BLaER1 treated with 17β-estradiol and CSF1 and Interleukin-3, amounts not matched to agents 10 nM and 100 nM (cell line): ENCODE measurements around the gene KCNC3.
A peak's percentile ranks its signal among the peaks of the same experiment; 100 is the strongest.

Experiments
- H3K27ac ChIP-seq, 11 experiments: shearing (Covaris generic); formaldehyde crosslinking; 2 replicates each; pipeline ENCODE4 v1.8.1; 2022
- H3K27me3 ChIP-seq, 11 experiments: shearing (Covaris generic); formaldehyde crosslinking; 2 replicates each; pipeline ENCODE4 v1.8.1; 2022
- H3K36me3 ChIP-seq, 11 experiments: shearing (Covaris generic); formaldehyde crosslinking; 2 replicates each; pipeline ENCODE4 v1.8.1; 2022
- H3K4me1 ChIP-seq, 10 experiments: shearing (Covaris generic); formaldehyde crosslinking; 2 replicates each; pipeline ENCODE4 v1.8.1; 2022
- H3K4me2 ChIP-seq, 11 experiments: shearing (Covaris generic); formaldehyde crosslinking; 2 replicates each; pipeline ENCODE4 v1.8.1; 2022
- H3K4me3 ChIP-seq, 10 experiments: shearing (Covaris generic); formaldehyde crosslinking; 2 replicates each; pipeline ENCODE4 v1.8.1; 2022
- H3K9ac ChIP-seq, 11 experiments: shearing (Covaris generic); formaldehyde crosslinking; 2 replicates each; pipeline ENCODE4 v1.8.1; 2022
- H3K9me3 ChIP-seq, 11 experiments: shearing (Covaris generic); formaldehyde crosslinking; replicated peaks in 1 of 11; 2 replicates each; pipeline ENCODE4 v1.8.1; 2022
- H4K20me1 ChIP-seq, 11 experiments: shearing (Covaris generic); formaldehyde crosslinking; 2 replicates each; pipeline ENCODE4 v1.8.1; 2022
- Cebpa-rat ChIP-seq, 11 experiments: shearing (Covaris generic); IDR thresholded peaks; 2 replicates each; pipeline ENCODE4 v1.8.1; 2022

The KCNC3 gene

DNA sequence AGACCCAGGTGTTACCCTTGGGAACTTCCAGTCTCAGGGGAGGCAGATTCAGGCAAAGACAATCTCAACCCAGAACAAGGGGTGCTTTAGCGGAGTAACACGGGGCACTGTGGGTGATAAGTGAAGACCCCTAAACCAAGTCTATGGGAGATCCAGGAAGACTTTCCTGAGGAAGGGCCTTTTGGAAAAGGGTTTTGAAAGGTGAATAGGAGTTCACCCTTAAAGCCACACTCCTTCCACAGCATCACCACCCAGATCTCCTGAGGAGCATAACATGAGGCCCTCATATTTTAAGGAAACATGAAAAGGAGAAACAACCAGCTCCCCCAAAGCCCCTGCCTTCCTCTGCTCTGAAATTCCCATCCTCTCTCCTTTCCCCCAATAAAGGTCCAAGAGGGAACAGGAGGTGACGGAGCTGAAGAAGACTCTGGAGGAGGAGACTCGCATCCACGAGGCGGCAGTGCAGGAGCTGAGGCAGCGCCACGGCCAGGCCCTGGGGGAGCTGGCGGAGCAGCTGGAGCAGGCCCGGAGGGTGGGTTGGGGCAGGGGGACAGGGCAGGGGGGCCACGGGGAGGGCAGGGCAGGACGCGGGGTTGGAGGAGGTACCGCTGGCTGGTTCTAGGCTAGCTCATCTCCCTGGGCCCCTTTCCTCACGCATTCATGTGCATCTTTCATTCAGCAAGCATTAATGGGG, 52.7 kb downstream of the KCNC3 start:
- Histone ChIP-seq H3K36me3 (no peaks in the 10 kb centered on the region), H3K9ac (no peak overlapping the region), H3K27me3 (no peaks in the 10 kb centered on the region), H3K9me3 (no peaks in the 10 kb centered on the region), H3K4me3 (no peak overlapping the region), H3K4me1 (peaks cover 0 to 23% (median 20%) of the 10 kb centered on the region in 10 experiments; a peak in 16 of 20 replicates), H3K27ac (no peak overlapping the region), H3K4me2 (peak overlapping the region in 8 of 11 experiments; percentile 49 to 76 (median 68); a peak in 13 of 22 replicates), H4K20me1 (0 out of 22 replicates have a peak, but pooled peaks cover 0 to 7% (median 0%) of the 10 kb centered on the region in 11 experiments)
- no peak for TF ChIP-seq Cebpa-rat (IDR thresholded peaks at IDR 0.05)

- peaks cover 0 to 23% (median 20%) of the 10 kb centered on the region in 10 experiments; a peak in 16 of 20 replicates for H3K4me1 ChIP-seq
- H3K9me3 ChIP-seq: no peaks in the 10 kb centered on the region
- 0 out of 22 replicates have a peak, but pooled peaks cover 0 to 7% (median 0%) of the 10 kb centered on the region in 11 experiments for H4K20me1 ChIP-seq
- H3K36me3 ChIP-seq: no peaks in the 10 kb centered on the region
- TF ChIP-seq Cebpa-rat (IDR thresholded peaks at IDR 0.05): no peak
- peak overlapping the region in 2 of 11 experiments; percentile 2 to 7; a peak in 1 of 22 replicates for H3K9ac ChIP-seq
- H3K27me3 ChIP-seq: no peaks in the 10 kb centered on the region
- no peak overlapping the region for H3K4me3 ChIP-seq
- H3K4me2 ChIP-seq: peak overlapping the region in 9 of 11 experiments; percentile 23 to 76 (median 66); a peak in 17 of 22 replicates
- no peak overlapping the region for H3K27ac ChIP-seq
These were observed 53.4 kb downstream of the KCNC3 start for GRCh38 chr19:50275577-50276368.

GRCh38 chr19:50273821-50274220, 55.4 kb downstream of the KCNC3 start:
- Histone ChIP-seq H3K27ac (no peak overlapping the region), H3K9ac (no peak overlapping the region), H3K27me3 (no peaks in the 10 kb centered on the region), H3K4me2 (no peak overlapping the region), H3K4me3 (no peak overlapping the region), H3K9me3 (no peaks in the 10 kb centered on the region), H3K36me3 (no peaks in the 10 kb centered on the region), H4K20me1 (0 out of 22 replicates have a peak, but pooled peaks cover 0 to 7% (median 0%) of the 10 kb centered on the region in 11 experiments), H3K4me1 (peaks cover 0 to 23% (median 20%) of the 10 kb centered on the region in 10 experiments; a peak in 16 of 20 replicates)
- no peak for TF ChIP-seq Cebpa-rat (IDR thresholded peaks at IDR 0.05)

DNA sequence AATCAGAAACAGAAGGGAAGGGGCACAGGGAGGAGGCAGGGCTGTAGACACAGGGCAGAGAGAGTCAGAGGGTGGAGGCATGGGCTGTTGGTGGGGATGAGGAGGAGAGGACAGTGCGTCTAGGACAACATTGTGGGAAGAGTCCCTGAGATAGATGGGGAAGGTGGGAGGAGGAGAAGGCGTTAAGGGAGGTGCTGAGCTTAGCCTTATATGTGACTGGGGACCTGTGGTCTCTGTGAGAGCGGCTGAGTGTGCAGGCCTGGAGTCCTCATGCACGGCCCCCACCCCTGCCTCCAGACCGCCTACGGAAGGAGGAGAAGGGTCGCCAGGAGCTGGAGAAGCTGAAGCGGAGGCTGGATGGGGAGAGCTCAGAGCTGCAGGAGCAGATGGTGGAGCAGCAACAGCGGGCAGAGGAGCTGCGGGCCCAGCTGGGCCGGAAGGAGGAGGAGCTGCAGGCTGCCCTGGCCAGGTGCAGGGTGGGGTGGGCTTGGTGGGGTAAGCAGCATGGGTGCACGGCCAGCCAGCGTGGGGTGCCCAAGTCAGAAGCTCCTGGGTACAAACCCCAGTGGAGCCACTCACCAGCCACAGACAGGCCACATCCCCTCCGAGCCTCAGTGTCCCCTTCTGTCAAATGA, 56.8 kb downstream of the KCNC3 start:
- TF ChIP-seq Cebpa-rat (IDR thresholded peaks at IDR 0.05): no peak
- H3K4me3 ChIP-seq: no peak overlapping the region
- no peaks in the 10 kb centered on the region for H3K36me3 ChIP-seq
- no peak overlapping the region for H3K9ac ChIP-seq
- no peaks in the 10 kb centered on the region for H3K27me3 ChIP-seq
- H4K20me1 ChIP-seq: 0 out of 22 replicates have a peak, but pooled peaks cover 0 to 7% (median 0%) of the 10 kb centered on the region in 11 experiments
- no peaks in the 10 kb centered on the region for H3K9me3 ChIP-seq
- H3K4me1 ChIP-seq: peaks cover 0 to 23% (median 20%) of the 10 kb centered on the region in 10 experiments; a peak in 16 of 20 replicates
- H3K4me2 ChIP-seq: no peak overlapping the region
- H3K27ac ChIP-seq: no peak overlapping the region

DNA sequence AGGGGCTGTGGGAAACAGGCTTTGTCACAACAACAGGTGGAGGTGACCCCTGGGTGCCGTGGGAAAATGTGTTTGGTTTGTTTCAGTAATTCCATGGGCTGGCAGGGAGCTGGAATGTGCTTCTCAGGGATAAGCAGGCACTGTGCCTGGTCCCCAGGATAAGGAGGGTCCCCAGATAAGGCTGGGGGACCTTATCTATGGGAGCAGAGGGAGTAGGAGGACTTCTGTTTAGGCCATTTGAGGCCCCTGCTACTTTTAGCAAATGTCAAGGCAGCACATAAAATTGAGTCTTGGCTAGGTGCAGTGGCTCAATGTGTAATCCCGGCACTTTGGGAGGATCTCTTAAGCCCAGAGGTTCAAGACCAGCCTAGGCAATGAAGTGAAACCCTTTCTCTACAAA, 59.5 kb downstream of the KCNC3 start:
- no peaks in the 10 kb centered on the region for H3K36me3 ChIP-seq
- H3K4me1 ChIP-seq: peaks cover 0 to 8% (median 3%) of the 10 kb centered on the region in 10 experiments; a peak in 8 of 20 replicates
- no peaks in the 10 kb centered on the region for H3K27me3 ChIP-seq
- H3K4me2 ChIP-seq: no peak overlapping the region
- no peak for TF ChIP-seq Cebpa-rat (IDR thresholded peaks at IDR 0.05)
- no peaks in the 10 kb centered on the region for H4K20me1 ChIP-seq
- H3K9ac ChIP-seq: no peak overlapping the region
- no peak overlapping the region for H3K27ac ChIP-seq
- H3K9me3 ChIP-seq: no peaks in the 10 kb centered on the region
- H3K4me3 ChIP-seq: no peak overlapping the region

DNA sequence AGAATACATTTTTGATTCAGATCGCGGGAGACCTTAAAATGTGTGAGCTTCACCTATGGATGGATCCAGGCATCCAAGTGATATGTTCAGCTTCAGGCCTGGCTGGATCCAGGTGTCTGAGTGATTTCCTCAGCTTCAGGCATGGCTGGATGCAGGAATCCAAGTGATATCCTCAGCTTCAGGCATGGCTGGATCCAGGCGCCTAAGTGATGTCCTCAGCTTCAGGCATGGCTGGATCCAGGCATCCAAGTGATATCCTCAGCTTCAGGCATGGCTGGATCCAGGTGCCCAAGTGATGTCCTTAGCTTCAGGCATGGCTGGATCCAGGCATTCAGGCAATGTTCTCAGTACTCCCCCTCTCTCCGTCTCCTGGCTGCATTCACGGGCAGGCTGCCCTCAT, 60.7 kb downstream of the KCNC3 start:
- peaks cover 0 to 7% (median 2%) of the 10 kb centered on the region in 10 experiments; a peak in 6 of 20 replicates for H3K4me1 ChIP-seq
- no peaks in the 10 kb centered on the region for H3K9me3 ChIP-seq
- H4K20me1 ChIP-seq: no peaks in the 10 kb centered on the region
- H3K27me3 ChIP-seq: no peaks in the 10 kb centered on the region
- no peaks in the 10 kb centered on the region for H3K36me3 ChIP-seq
- H3K27ac ChIP-seq: no peak overlapping the region
- TF ChIP-seq Cebpa-rat (IDR thresholded peaks at IDR 0.05): no peak
- H3K9ac ChIP-seq: no peak overlapping the region
- H3K4me3 ChIP-seq: no peak overlapping the region
- H3K4me2 ChIP-seq: no peak overlapping the region

GRCh38 chr19:50268041-50268440, 61.1 kb downstream of the KCNC3 start:
- no peaks in the 10 kb centered on the region for H3K36me3 ChIP-seq
- no peak overlapping the region for H3K4me3 ChIP-seq
- no peak overlapping the region for H3K9ac ChIP-seq
- H3K4me1 ChIP-seq: peaks cover 0 to 6% (median 2%) of the 10 kb centered on the region in 10 experiments; a peak in 6 of 20 replicates
- TF ChIP-seq Cebpa-rat (IDR thresholded peaks at IDR 0.05): no peak
- no peak overlapping the region for H3K4me2 ChIP-seq
- H3K27me3 ChIP-seq: no peaks in the 10 kb centered on the region
- H4K20me1 ChIP-seq: no peaks in the 10 kb centered on the region
- no peak overlapping the region for H3K27ac ChIP-seq
- no peaks in the 10 kb centered on the region for H3K9me3 ChIP-seq

DNA sequence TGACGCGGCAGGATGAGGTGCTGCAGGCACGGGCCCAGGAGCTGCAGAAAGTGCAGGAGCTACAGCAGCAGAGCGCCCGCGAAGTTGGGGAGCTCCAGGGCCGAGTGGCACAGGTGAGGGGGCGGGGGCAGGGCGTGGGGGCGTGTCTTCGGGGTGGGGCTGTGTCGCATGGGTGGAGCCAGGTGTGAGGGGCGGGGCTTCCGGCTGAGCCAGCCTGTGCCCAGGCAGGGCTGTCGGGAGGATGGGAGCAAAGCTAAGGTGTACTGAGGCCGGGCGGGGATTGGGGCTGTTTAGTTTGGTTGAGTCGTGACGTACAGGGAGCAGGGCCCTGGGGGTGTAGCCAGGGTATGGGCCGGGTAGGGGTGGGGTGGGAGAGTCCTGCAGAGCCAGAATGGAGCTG, 62.3 kb downstream of the KCNC3 start:
- H3K9ac ChIP-seq: no peak overlapping the region
- no peaks in the 10 kb centered on the region for H3K36me3 ChIP-seq
- H3K4me2 ChIP-seq: peak overlapping the region in 1 of 11 experiments; percentile 28; a peak in 1 of 22 replicates
- H3K27ac ChIP-seq: no peak overlapping the region
- no peaks in the 10 kb centered on the region for H3K27me3 ChIP-seq
- H3K9me3 ChIP-seq: no peaks in the 10 kb centered on the region
- no peak for TF ChIP-seq Cebpa-rat (IDR thresholded peaks at IDR 0.05)
- no peaks in the 10 kb centered on the region for H4K20me1 ChIP-seq
- H3K4me1 ChIP-seq: peaks cover 0 to 6% (median 2%) of the 10 kb centered on the region in 10 experiments; a peak in 6 of 20 replicates
- H3K4me3 ChIP-seq: no peak overlapping the region

DNA sequence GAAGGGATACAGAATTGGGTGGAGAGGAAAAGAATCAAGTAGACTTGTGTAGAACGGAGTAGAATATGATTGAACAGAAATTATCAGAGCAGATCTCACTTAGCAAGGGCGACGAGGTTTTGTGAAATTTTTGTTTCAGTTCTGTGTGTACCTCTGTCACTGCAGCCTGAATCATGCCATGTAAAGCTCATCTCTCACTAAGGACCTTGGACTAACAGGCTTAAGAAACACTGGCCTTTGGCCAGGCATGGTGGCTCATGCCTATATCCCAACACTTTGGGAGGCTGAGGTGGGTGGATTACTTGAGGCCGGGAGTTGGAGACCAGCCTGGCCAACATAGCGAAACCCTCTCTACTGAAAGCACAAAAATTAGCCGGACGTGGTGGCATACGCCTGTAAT, 63.1 kb downstream of the KCNC3 start:
- no peak overlapping the region for H3K27ac ChIP-seq
- TF ChIP-seq Cebpa-rat (IDR thresholded peaks at IDR 0.05): no peak

More for the DNA sequence above, 63.1 kb downstream of the KCNC3 start:
- H3K4me1 ChIP-seq: peaks cover 0 to 6% (median 2%) of the 10 kb centered on the region in 10 experiments; a peak in 6 of 20 replicates
- no peak overlapping the region for H3K4me3 ChIP-seq
- no peaks in the 10 kb centered on the region for H3K36me3 ChIP-seq
- no peaks in the 10 kb centered on the region for H4K20me1 ChIP-seq
- H3K27me3 ChIP-seq: no peaks in the 10 kb centered on the region
- no peak overlapping the region for H3K9ac ChIP-seq
- H3K9me3 ChIP-seq: no peaks in the 10 kb centered on the region
- no peak overlapping the region for H3K4me2 ChIP-seq
